T-helper 9 cell (primary cell): Measurements from ENCODE around the gene RNH1.
"Not testable (repeated sequence)": the region's sequence is repeated elsewhere in the genome, so short reads cannot be mapped to it uniquely, and the experiment has no call there.

Source experiments
- DNase-seq: peaks from one replicate; pipeline ENCODE4 v3.0.0-alpha.2; 2020

RNH1 gene

GRCh38 chr11:516918-517685 is 10.1 kb upstream of the RNH1 start:
- DNase-seq, result not testable (repeated sequence)

DNA sequence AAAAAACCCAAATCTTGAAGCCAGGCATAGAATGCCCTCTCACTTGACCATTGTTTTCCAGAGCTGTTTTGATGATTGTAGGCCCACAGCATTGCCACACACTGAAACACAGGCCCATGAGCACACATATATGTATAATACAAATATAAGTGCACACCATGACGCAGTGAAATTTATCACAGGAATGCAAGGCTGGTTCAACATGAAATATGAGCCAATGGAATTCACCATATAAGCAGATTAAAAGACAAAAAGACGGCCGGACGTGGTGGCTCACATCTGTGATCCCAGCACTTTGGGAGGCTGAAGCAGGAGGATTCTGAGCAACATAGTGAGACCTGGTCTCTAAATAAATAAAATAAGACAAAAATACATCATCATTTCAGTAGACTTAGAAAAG is 9.4 kb upstream of the RNH1 start:
- DNase-seq, result no peak

DNA sequence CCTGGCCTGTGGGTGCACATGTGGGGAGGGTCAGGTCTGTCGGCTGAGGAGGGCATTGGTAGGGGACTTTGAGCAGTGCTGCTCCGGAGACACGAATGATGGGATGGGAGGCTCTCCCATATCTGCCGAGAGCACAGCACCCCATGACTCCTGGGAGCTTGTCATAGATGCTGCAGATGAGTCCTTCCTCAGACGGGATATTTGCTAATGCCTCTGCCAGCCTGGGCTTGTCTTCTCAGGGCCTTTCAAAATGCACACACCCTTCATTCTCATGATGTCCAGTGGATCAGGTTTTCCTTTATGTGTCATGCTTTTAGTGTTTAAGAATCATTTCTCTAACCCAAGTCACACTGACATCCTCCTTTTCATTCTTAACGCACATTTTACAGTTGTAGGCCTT is 8.1 kb upstream of the RNH1 start:
- no peak for DNase-seq

GRCh38 chr11:514606-515005 is 7.6 kb upstream of the RNH1 start:
- DNase-seq, result no peak

GRCh38 chr11:512761-513595 is 5.9 kb upstream of the RNH1 start:
- DNase-seq, result no peak

DNA sequence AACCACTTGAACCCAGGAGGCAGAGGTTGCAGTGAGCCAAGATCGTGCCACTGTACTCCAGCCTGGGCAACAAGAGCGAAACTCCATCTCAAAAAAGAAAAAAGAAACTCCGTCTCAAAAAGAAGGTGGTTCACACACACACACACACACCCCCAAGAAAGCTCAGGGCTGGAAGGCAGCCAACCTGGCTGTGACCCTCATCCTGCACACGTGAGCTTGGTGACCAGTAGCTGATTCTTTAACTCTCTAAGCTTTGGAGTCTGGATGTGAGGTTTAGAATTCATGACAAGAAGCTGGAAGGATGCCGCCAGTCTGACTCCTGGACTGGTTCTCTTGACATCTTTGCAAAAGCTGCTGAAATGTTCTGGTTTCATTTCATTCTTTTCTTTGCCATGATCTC is 1.9 kb upstream of the RNH1 start:
- no peak for DNase-seq

GRCh38 chr11:507727-508515 is 879 bp upstream of the RNH1 start:
- no peak for DNase-seq

- peak; percentile 96 for DNase-seq
These were observed 626 bp downstream of the RNH1 start for GRCh38 chr11:506238-506994.

GRCh38 chr11:504994-505344 is 2.1 kb downstream of the RNH1 start:
- DNase-seq, result no peak

- DNase-seq, result no peak
These were observed 2.7 kb downstream of the RNH1 start for GRCh38 chr11:504053-504993.

GRCh38 chr11:503179-503981 is 3.7 kb downstream of the RNH1 start:
- no peak for DNase-seq

DNA sequence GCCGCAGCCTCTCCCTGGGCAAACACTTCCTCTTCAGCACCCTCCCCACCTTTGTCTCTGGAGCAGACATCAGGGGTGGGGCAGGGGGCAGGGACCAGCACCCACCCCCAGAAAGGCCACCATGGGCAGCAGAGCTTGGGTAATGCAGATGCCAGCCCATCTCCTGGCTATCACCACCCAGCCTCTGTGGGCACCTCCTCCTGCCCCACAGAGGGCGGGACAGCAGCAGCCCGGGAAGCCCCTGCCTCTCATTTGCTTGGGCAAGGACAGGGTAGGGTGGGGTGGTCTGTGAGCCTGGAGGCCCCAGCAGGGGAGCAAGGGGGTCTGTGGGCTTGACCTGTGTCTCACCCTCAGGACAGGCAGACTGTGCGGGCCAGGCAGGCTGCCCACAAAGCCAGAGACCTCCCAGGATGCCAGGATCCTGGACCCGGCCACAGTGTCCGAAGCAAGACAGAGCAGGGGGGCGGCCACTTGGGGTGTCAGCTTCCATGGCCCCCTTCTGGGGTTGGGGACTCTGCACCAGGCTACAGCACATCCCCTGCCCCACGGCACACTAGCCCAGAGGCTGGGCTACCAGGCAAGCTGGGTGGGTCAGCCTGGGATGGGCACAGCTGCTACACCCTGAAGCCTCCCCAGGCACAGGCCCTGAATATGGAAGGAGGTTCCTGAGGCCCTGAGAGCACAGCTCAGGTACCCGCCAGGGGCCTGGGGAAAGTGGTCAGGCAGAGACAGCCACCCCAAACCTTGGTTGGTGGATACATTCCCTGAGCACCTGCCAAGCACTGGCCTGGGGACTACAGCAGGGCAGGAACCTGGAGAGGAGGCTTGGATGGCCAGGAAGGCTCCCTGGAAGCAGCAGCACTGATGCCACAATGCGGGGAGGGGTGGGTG is 4.5 kb downstream of the RNH1 start:
- no peak for DNase-seq

- DNase-seq, result no peak
These were observed 5.3 kb downstream of the RNH1 start for GRCh38 chr11:501683-502287.

- DNase-seq, result no peak
These were observed 5.9 kb downstream of the RNH1 start for GRCh38 chr11:501001-501682.

- no peak for DNase-seq
These were observed 7.6 kb downstream of the RNH1 start for GRCh38 chr11:499201-500076.

DNA sequence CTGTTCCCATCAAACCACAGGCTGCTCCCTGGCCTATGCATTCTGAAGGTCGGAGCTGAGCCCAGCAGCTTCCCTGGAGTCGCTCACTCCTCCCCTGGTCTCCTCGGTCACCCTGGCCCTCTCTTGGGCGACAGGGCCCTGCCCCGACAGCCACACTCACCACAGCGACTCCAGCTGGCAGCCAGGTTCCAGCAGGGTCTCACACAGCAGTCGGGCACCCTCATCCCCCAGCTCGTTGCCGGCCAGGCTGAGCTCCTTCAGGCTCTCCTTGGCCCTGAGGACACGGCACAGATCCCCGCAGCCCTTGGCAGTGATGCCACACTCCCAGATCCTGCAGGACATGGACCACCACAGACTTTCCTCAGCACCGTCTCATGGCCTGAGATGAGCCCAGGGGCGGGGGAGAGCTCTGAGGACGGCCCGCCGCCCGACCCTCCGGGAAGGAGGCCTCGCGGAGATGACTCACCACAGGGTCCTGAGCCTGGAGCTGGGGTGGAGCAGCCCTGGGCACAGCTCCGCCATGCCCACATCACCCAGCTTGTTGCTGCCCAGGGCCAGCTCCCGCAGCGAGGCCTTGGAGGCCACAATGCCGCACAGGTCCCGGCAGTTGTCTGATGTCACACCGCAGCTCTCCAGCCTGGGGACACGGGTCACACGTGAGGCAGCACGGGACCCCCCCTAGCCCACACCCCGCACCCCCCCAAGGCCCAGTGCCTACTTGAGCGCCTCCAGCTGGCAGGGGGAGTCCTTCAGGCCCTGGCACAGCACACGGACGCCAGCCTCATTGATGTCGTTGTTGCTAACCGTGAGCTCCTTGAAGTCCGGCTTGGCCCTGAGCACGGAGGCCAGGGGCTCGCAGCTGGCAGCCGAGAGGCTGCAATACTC is 8.5 kb downstream of the RNH1 start:
- DNase-seq, result no peak
